HG03060 (cell line): ENCODE measurements around the gene SLC22A12.

ENCODE experiments used
- ATAC-seq: cut with Tn5 transposase; IDR thresholded peaks from one replicate; pipeline ENCODE4 v1.9.1; 2021; ENCODE audit warnings: low read depth, moderate number of reproducible peaks; ENCODE audit not compliant: unreplicated experiment

SLC22A12 gene

DNA sequence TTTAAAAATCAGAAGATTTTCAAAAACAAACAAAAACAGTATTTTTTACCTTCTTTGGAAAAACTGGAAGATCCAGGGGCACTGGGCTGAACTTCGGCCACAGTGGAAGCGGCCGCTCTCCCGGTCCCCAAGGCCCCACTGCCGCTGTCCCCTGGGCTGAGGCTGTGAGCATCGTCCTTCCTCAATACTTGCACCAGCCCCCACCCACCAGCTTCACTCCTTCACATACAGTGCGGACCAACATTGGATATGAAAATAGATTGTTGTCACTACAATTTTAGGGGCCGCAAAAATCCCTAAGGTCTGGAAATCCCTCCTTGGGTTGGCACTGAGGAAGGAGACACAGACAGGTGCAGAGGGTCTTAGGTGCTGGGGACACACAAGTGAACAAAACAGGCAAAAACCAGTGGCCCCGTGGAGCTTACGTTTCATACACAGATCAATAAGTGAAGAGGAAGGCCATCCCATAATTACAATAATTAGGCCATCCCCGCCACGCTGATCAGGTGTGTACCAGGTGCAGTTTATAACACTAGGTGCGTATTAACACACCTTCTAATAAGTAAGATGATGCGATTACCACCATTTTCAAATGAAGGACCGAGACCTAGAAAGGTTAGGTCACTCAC lies 28.2 kb upstream of the SLC22A12 start:
- no peak for ATAC-seq

GRCh38 chr11:64563966-64564365 lies 27.1 kb upstream of the SLC22A12 start:
- ATAC-seq = no peak

DNA sequence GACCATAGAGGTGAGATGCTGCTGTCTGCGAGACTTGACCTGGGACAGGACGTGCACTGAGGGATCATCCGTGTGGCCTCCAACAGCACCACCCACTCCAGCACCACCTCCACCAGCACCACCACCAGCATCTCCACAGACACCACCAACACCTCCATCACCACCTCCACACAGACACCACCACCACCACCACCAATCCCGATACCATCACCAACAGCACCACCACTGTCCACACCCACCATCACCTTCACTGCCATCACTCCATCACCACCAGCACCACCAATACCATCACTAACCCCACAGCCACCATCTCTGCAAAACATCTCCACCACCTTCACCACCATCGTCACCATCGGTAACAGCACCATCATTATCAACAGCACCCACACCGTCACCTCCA lies 26.6 kb upstream of the SLC22A12 start:
- no peak for ATAC-seq

DNA sequence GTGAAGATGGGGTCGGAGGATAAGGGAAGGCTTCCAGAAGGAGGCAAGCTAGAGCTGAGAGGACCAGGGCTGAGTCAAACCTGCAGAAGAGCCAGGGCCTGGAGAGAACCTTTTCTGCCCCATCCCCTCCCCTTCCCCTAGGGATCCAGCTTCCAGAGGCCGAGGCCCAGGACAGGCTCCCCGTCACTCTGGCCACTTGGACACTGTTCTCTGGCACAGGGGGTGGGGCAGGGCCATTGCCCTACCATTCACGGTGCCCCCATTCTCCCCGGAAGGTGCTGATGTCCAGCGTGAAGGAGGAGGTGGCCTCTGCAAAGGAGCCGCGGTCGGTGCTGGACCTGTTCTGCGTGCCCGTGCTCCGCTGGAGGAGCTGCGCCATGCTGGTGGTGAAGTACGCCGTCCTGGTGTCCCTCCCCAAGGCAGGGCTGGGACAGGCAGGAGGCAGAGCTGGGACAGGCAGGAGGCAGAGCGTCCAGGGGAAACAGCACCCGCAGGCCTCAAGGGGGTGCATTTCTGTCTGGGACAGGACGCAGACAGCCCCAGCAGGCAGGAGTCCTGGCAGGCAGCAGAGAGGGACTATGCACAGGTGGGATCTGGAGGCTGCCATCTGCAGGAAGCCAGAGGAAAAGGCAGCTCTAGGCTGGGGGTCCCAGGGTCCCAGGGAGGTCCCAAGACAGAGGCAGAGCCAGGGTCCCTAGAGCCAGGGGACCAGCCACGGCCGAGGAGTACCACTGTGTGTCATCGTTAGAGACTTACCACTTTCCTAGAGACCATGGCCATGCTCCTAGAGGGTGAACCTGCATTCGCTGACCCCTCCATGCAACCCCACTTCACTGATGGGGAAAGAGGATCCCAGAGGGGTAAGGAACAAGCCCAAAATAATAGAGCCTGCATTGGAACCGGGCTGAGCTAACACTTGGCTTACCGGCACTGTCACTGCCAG lies 25.8 kb upstream of the SLC22A12 start:
- ATAC-seq = no peak

- ATAC-seq = no peak
Measured at GRCh38 chr11:64566042-64566914, 24.7 kb upstream of the SLC22A12 start.

- ATAC-seq = no peak
Measured at GRCh38 chr11:64566915-64567891, 23.8 kb upstream of the SLC22A12 start.

GRCh38 chr11:64568041-64568571 lies 22.9 kb upstream of the SLC22A12 start:
- ATAC-seq = no peak

GRCh38 chr11:64568584-64569140 lies 22.4 kb upstream of the SLC22A12 start:
- ATAC-seq = no peak

DNA sequence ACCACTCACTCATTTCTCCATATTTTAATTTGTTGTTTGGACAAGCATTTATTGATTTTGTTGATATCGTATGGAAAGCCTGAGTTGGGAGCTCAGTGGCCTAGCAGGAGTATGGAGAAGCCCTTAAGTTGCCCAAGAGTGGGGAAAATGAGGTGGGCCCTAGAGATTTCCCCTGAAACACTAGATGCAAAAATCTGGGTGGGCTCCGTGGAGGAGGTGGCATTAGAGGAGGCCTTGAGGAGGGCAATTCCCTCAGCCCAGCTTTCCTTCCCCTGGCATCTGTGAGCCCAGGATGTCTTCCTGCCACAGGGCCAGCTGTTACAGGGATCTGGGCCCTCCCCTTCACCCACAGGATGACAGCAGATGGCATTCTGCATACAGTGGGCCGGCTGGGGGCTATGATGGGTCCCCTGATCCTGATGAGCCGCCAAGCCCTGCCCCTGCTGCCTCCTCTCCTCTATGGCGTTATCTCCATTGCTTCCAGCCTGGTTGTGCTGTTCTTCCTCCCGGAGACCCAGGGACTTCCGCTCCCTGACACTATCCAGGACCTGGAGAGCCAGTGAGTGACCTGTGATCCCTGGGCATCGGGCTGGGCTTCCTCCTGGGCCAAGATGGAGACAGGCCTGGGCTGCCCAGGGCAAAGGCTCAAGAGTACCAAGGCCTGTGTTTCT lies 21.6 kb upstream of the SLC22A12 start:
- no peak for ATAC-seq

- no peak for ATAC-seq
Measured at GRCh38 chr11:64570341-64570740, 20.7 kb upstream of the SLC22A12 start.

- ATAC-seq = no peak
Measured at GRCh38 chr11:64571050-64571409, 20.0 kb upstream of the SLC22A12 start.

- ATAC-seq = no peak
Measured at GRCh38 chr11:64571410-64572091, 19.5 kb upstream of the SLC22A12 start.

- ATAC-seq = no peak
Measured at GRCh38 chr11:64572143-64572542, 18.9 kb upstream of the SLC22A12 start.

GRCh38 chr11:64577202-64577601 lies 13.8 kb upstream of the SLC22A12 start:
- ATAC-seq = no peak

- no peak for ATAC-seq
Measured at GRCh38 chr11:64580412-64580811, 10.6 kb upstream of the SLC22A12 start.

DNA sequence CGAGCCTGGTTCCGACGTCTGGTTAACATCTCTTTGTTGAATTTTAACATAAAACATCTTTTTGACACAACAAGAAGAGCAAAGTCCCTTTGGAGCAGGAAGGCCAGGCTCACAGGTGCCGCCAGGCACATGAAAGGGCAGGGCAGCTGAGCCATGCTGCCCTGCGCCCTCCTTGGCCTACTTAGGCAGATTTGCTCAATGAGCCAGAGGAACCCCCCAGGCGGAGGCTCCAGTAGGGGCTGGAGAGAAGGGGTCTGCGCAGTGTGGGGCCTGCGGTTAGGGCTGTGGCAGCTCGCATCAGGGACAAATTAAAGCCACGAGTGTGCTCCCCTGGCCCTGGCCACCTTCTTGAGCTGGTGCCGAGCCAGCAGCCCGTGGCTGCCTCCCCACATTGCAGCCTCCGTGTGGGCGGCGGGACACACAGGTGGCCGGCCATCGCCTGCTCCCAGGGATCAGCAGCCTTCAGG lies 9.9 kb upstream of the SLC22A12 start:
- no peak for ATAC-seq

DNA sequence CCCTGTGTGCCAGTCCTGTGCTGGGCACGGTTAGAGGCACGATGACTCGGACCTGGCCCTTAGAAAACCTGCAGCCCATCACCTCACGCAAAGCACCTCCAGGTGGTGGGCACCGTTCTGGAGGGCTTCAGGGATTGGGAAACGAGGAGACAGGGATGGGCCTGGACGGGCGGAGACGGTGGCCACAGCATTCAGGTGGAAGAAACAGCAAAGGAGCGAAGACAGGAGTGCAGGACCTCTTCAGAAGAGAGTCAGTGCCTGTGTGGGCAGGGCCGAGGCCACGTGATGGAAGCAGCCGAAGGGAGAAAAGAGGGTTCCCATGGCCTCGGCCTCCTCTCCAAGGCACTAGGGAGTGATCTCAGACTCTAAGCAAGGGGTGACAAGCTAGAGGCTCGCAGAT lies 8.1 kb upstream of the SLC22A12 start:
- ATAC-seq = no peak
